Measurements from ENCODE around the gene ARL4A. TPM values are rescaled to one million over a fixed set of nuclear protein-coding genes. Genes with fewer than 3 reads are reported as not detected.

Gene ARL4A
- total RNA-seq, 1 donor from 2014 or later: 54.8 TPM

GRCh38 chr7:12695965-12696364 lies 8.5 kb downstream of the ARL4A start:
- H3K36me3 ChIP-seq (ENCODE audit: control insufficient read depth, insufficient read depth, low read length): no peaks in the 10 kb centered on the region
- DNase-seq (ENCODE audit: low read depth) (peak; percentile 83), FAIRE-seq (no peak)
- TF ChIP-seq CTCF (IDR thresholded peaks at IDR 0.05; ENCODE audit: insufficient read depth, low read length, severe bottlenecking): no peak
- H3K27me3 ChIP-seq (ENCODE audit: control insufficient read depth, insufficient read depth, low read length): no peaks in the 10 kb centered on the region
- no peak overlapping the region for H3K4me3 ChIP-seq (ENCODE audit: low read depth, low read length)

GRCh38 chr7:12699299-12699698 lies 11.9 kb downstream of the ARL4A start:
- DNase-seq (ENCODE audit: low read depth): no peak
- Histone ChIP-seq H3K4me3 (ENCODE audit: low read depth, low read length) (no peak overlapping the region), H3K27me3 (ENCODE audit: control insufficient read depth, insufficient read depth, low read length) (no peaks in the 10 kb centered on the region), H3K36me3 (ENCODE audit: control insufficient read depth, insufficient read depth, low read length) (no peaks in the 10 kb centered on the region)
- FAIRE-seq: no peak
- TF ChIP-seq CTCF (IDR thresholded peaks at IDR 0.05; ENCODE audit: insufficient read depth, low read length, severe bottlenecking): no peak

- Histone ChIP-seq H3K36me3 (ENCODE audit: control insufficient read depth, insufficient read depth, low read length) (no peaks in the 10 kb centered on the region), H3K4me3 (ENCODE audit: low read depth, low read length) (no peak overlapping the region), H3K27me3 (ENCODE audit: control insufficient read depth, insufficient read depth, low read length) (no peaks in the 10 kb centered on the region)
- TF ChIP-seq CTCF (IDR thresholded peaks at IDR 0.05; ENCODE audit: insufficient read depth, low read length, severe bottlenecking): no peak
- FAIRE-seq (no peak), DNase-seq (ENCODE audit: low read depth) (no peak)
Measured at GRCh38 chr7:12701433-12701832, 14.0 kb downstream of the ARL4A start.

GRCh38 chr7:12703881-12704280 lies 16.4 kb downstream of the ARL4A start:
- no peaks in the 10 kb centered on the region for H3K36me3 ChIP-seq (ENCODE audit: control insufficient read depth, insufficient read depth, low read length)
- no peak for DNase-seq (ENCODE audit: low read depth)
- TF ChIP-seq CTCF (IDR thresholded peaks at IDR 0.05; ENCODE audit: insufficient read depth, low read length, severe bottlenecking): no peak
- H3K4me3 ChIP-seq (ENCODE audit: low read depth, low read length): no peak overlapping the region
- H3K27me3 ChIP-seq (ENCODE audit: control insufficient read depth, insufficient read depth, low read length): no peaks in the 10 kb centered on the region
- no peak for FAIRE-seq

- no peak overlapping the region for H3K4me3 ChIP-seq (ENCODE audit: low read depth, low read length)
- no peaks in the 10 kb centered on the region for H3K27me3 ChIP-seq (ENCODE audit: control insufficient read depth, insufficient read depth, low read length)
- H3K36me3 ChIP-seq (ENCODE audit: control insufficient read depth, insufficient read depth, low read length): no peaks in the 10 kb centered on the region
- TF ChIP-seq CTCF (IDR thresholded peaks at IDR 0.05; ENCODE audit: insufficient read depth, low read length, severe bottlenecking): no peak
- FAIRE-seq (no peak), DNase-seq (ENCODE audit: low read depth) (peak; percentile 70)
Measured at GRCh38 chr7:12705878-12706277, 18.4 kb downstream of the ARL4A start.

- no peaks in the 10 kb centered on the region for H3K27me3 ChIP-seq (ENCODE audit: control insufficient read depth, insufficient read depth, low read length)
- H3K36me3 ChIP-seq (ENCODE audit: control insufficient read depth, insufficient read depth, low read length): no peaks in the 10 kb centered on the region
- FAIRE-seq (no peak), DNase-seq (ENCODE audit: low read depth) (peak; percentile 92)
- no peak overlapping the region for H3K4me3 ChIP-seq (ENCODE audit: low read depth, low read length)
- TF ChIP-seq CTCF (IDR thresholded peaks at IDR 0.05; ENCODE audit: insufficient read depth, low read length, severe bottlenecking): no peak
Measured at GRCh38 chr7:12706900-12707536, 19.6 kb downstream of the ARL4A start.
